Spleen (tissue), 7 donors: Measurements from ENCODE around the gene RRBP1.

Source experiments
- CTCF ChIP-seq, 11 experiments: fragments of 200-600 bp in 7 of 11; fragments of 450-650 bp in 4 of 11; sonication (generic) in 4 of 11; IDR thresholded peaks in 8 of 11; conservative IDR thresholded peaks in 3 of 11; 1 replicate in 7 of 11; 2 replicates in 4 of 11; pipeline versions ENCODE4 v1.4.0 to v1.8.0; 2016 to 2021; ENCODE audit warnings: antibody characterized with exemption in 11 of 11, inconsistent platforms in 4 of 11, mild to moderate bottlenecking in 1 of 11
- POLR2A ChIP-seq, 3 donors: fragments of 450-650 bp; IDR thresholded peaks; one replicate each; pipeline ENCODE4 v1.5.1; 2017; ENCODE audit warnings: antibody characterized with exemption in 3 of 3, mild to moderate bottlenecking in 1 of 3
- POLR2AphosphoS5 ChIP-seq, 3 donors: sonication (generic); formaldehyde crosslinking; IDR thresholded peaks; one replicate each; pipeline ENCODE4 v1.5.1; 2017; ENCODE audit warnings: antibody characterized with exemption in 3 of 3
- donor health status: DM: no; HTN: no; CAD: no; lungs with moderate emphysema.
- donor health status: DM: no; HTN: no; CAD: no.
- donor health status: DM: no; HTN: no; CAD: no.

DNA sequence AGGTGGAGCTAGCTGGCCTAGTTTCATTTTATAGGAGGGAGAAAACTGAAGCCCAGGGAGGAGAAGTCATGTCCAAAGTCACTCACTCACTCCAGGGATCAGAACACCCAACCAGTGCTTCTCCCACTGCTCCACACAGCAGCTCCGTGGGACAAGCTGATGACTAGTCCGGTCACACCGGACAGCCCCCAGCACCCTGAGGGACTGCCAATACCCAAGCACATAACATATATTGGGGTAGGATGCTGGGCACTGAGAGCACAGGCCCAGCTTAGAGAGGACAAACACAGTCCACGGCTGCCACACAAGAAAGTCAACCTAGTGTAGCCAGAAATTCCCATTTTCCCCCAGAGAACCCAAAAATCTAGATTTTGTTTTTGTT is 5.7 kb downstream of the RRBP1 start:
- TF ChIP-seq POLR2AphosphoS5 (IDR thresholded peaks at IDR 0.05), result no peak
- TF ChIP-seq CTCF (IDR thresholded peaks at IDR 0.05 in 8 of 11, conservative IDR thresholded peaks at IDR 0.05 in 3 of 11), result no peak
- no peak for TF ChIP-seq POLR2A (IDR thresholded peaks at IDR 0.05)
